HT1080 (cell line): ENCODE measurements around the gene PTH2. TPM values are rescaled to one million over a fixed set of nuclear protein-coding genes. Genes with fewer than 3 reads are reported as not detected.
"Not testable (repeated sequence)": the region's sequence is repeated elsewhere in the genome, so short reads cannot be mapped to it uniquely, and the experiment has no call there.

Experiments used
- DNase-seq: peaks from one replicate; pipeline ENCODE4 v3.0.0-alpha.2; 2015; ENCODE audit warnings: low read depth
- total RNA-seq: library from RNA; depleted of rRNA; stranded (reverse); fragments of >200 nt; shearing (Covaris generic); gene quantifications from 2 replicates; pipeline ENCODE4 v1.2.3, GENCODE V29; 2014; rRNA removed

The PTH2 gene
- total RNA-seq, 1 experiment from 2014 or later: not detected

GRCh38 chr19:49390131-49390928 is 32.9 kb downstream of the PTH2 start:
- DNase-seq: no peak

GRCh38 chr19:49389406-49389805 is 33.8 kb downstream of the PTH2 start:
- no peak for DNase-seq

GRCh38 chr19:49387936-49388372 is 35.3 kb downstream of the PTH2 start, which contains the start of gene KASH5:
Gene KASH5 (plus strand): TSS chr19:49388249. CDS start chr19:49390884, 2,635 bp downstream.
- peak; percentile 32 for DNase-seq

- DNase-seq: no peak
Measured at GRCh38 chr19:49383599-49383998, 39.6 kb downstream of the PTH2 start.

GRCh38 chr19:49382639-49383038 is 40.6 kb downstream of the PTH2 start:
- DNase-seq: no peak

- DNase-seq: no peak
Measured at GRCh38 chr19:49380391-49380790, 42.9 kb downstream of the PTH2 start.

GRCh38 chr19:49378512-49378911 is 44.7 kb downstream of the PTH2 start:
- no peak for DNase-seq

- DNase-seq: no peak
Measured at GRCh38 chr19:49374665-49375434, 48.4 kb downstream of the PTH2 start.

GRCh38 chr19:49373174-49373573 is 50.1 kb downstream of the PTH2 start:
- DNase-seq: not testable (repeated sequence)

Other genes starting within 250 kb of the PTH2 start
- gene SLC6A16, start 98.2 kb downstream of the PTH2 start, total RNA-seq: not detected in 2 replicates
- gene CD37, start 88.0 kb downstream of the PTH2 start, total RNA-seq: not detected in 2 replicates
- 6.5 and 7.6 TPM in 2 replicates for gene TEAD2, start 61.0 kb downstream of the PTH2 start, total RNA-seq
- gene DKKL1, start 59.6 kb downstream of the PTH2 start, total RNA-seq: not detected in 2 replicates
- gene KASH5, start 35.2 kb downstream of the PTH2 start, total RNA-seq: not detected in 2 replicates
- gene GFY, start 1.9 kb upstream of the PTH2 start, total RNA-seq: not detected in 2 replicates
- 0.07 and 1.7 TPM in 2 replicates for gene SLC17A7, start 18.1 kb upstream of the PTH2 start, total RNA-seq
- gene PIH1D1, start 28.4 kb upstream of the PTH2 start, total RNA-seq: 203 and 223 TPM in 2 replicates
- gene ALDH16A1, start 29.8 kb upstream of the PTH2 start, total RNA-seq: 55.1 and 75.5 TPM in 2 replicates
- gene FLT3LG, start 50.8 kb upstream of the PTH2 start, total RNA-seq: 6.8 and 7.3 TPM in 2 replicates
- gene RPL13A, start 64.2 kb upstream of the PTH2 start, total RNA-seq: 5,406 and 6,095 TPM in 2 replicates
- 2,830 and 3,374 TPM in 2 replicates for gene RPS11, start 73.0 kb upstream of the PTH2 start, total RNA-seq
- gene FCGRT, start 89.2 kb upstream of the PTH2 start, total RNA-seq: 3.9 and 8.7 TPM in 2 replicates
- gene RCN3, start 104.6 kb upstream of the PTH2 start, total RNA-seq: 11.7 and 13.7 TPM in 2 replicates
- 140 and 203 TPM in 2 replicates for gene NOSIP, start 157.1 kb upstream of the PTH2 start, total RNA-seq
- gene PRRG2, start 157.9 kb upstream of the PTH2 start, total RNA-seq: 0.70 and 1.1 TPM in 2 replicates
- gene PRR12, start 167.7 kb upstream of the PTH2 start, total RNA-seq: 3.4 and 6.5 TPM in 2 replicates
- 23.5 and 26.7 TPM in 2 replicates for gene RRAS, start 216.7 kb upstream of the PTH2 start, total RNA-seq
- 21.2 and 31.7 TPM in 2 replicates for gene SCAF1, start 218.8 kb upstream of the PTH2 start, total RNA-seq
- 55.9 and 62.7 TPM in 2 replicates for gene IRF3, start 242.4 kb upstream of the PTH2 start, total RNA-seq
- gene BCL2L12, start 242.5 kb upstream of the PTH2 start, total RNA-seq: 21.2 and 26.0 TPM in 2 replicates